Uterus (tissue), 4 donors: ENCODE measurements around the gene EYS. TPM values are rescaled to one million over a fixed set of nuclear protein-coding genes. Genes with fewer than 3 reads are reported as not detected.
"Not testable (repeated sequence)": the region's sequence is repeated elsewhere in the genome, so short reads cannot be mapped to it uniquely, and the experiment has no call there.

Experiments
- DNase-seq, 2 donors: peaks; one replicate each; pipeline ENCODE4 v3.0.0-alpha.2; 2019 to 2020
- H3K27ac ChIP-seq, 2 donors: fragments of 200-600 bp; sonication (generic); 1 replicate in 1 of 2; 2 replicates in 1 of 2; pipeline ENCODE4 v1.5.1; 2016 to 2018
- H3K27me3 ChIP-seq, 2 donors: fragments of 200-600 bp; sonication (generic); one replicate each; pipeline ENCODE4 v1.5.1; 2018 to 2019; ENCODE audit warnings: control low read depth in 1 of 2
- H3K36me3 ChIP-seq, 2 donors: fragments of 200-600 bp; sonication (generic); one replicate each; pipeline ENCODE4 v1.5.1; 2019; ENCODE audit warnings: control low read depth in 1 of 2
- H3K4me1 ChIP-seq, 2 donors: fragments of 200-600 bp; sonication (generic); one replicate each; pipeline ENCODE4 v1.5.1; 2018 to 2019; ENCODE audit warnings: control low read depth in 1 of 2
- H3K4me3 ChIP-seq, 2 donors: fragments of 200-600 bp; sonication (generic); 1 replicate in 1 of 2; 2 replicates in 1 of 2; pipeline ENCODE4 v1.5.1; 2018 to 2019; ENCODE audit warnings: mild to moderate bottlenecking in 1 of 2
- H3K9me3 ChIP-seq, 2 donors: fragments of 200-600 bp; sonication (generic); one replicate each; pipeline ENCODE4 v1.5.1; 2019; ENCODE audit warnings: control low read depth in 1 of 2
- CTCF ChIP-seq, 4 experiments: fragments of 200-600 bp in 2 of 4; fragments of 450-650 bp in 2 of 4; sonication (generic) in 2 of 4; IDR thresholded peaks; one replicate each; pipeline ENCODE4 v1.5.1; 2016 to 2019; ENCODE audit warnings: antibody characterized with exemption in 4 of 4, mild to moderate bottlenecking in 2 of 4, moderate library complexity in 1 of 4
- POLR2A ChIP-seq, 2 donors: fragments of 450-650 bp; IDR thresholded peaks; one replicate each; pipeline ENCODE4 v1.6.1; 2016; ENCODE audit warnings: antibody characterized with exemption in 2 of 2, mild to moderate bottlenecking in 1 of 2, moderate library complexity in 1 of 2
- intact Hi-C: fragments of 100-400 bp; cut with DNase I; formaldehyde crosslinking; loops from one replicate; pipeline ENCODE4 v1.15.1; 2023; ENCODE audit warnings: low total_unique reads
- total RNA-seq, 4 donors: library from RNA; depleted of rRNA in 3 of 4; stranded (reverse); fragments of >200 nt in 3 of 4; gene quantifications; one replicate each; pipeline versions ENCODE4 v1.1.0 to v1.2.4, GENCODE V29; 2014 to 2023
- donor health status: DM: yes; HTN: yes; CAD: no.

EYS gene
- total RNA-seq, 4 donors from 2014 or later: 1.3 TPM; not detected in 3

- Histone ChIP-seq H3K27me3 (no peaks in the 10 kb centered on the region), H3K4me3 (no peak overlapping the region), H3K4me1 (no peaks in the 10 kb centered on the region), H3K9me3 (no peaks in the 10 kb centered on the region), H3K36me3 (no peaks in the 10 kb centered on the region), H3K27ac (peak overlapping the region in 1 of 2 donors; percentile 18)
- TF ChIP-seq CTCF (IDR thresholded peaks at IDR 0.05) (no peak), POLR2A (IDR thresholded peaks at IDR 0.05) (no peak)
- intact Hi-C loops: no loop called here
- no peak for DNase-seq
Measured at GRCh38 chr6:63805345-63805744, 1901.7 kb downstream of the EYS start.

GRCh38 chr6:63804381-63804956 is 1902.6 kb downstream of the EYS start:
- no peaks in the 10 kb centered on the region for H3K36me3 ChIP-seq
- intact Hi-C loops: no loop called here
- DNase-seq: no peak
- no peak overlapping the region for H3K27ac ChIP-seq
- H3K4me1 ChIP-seq: no peaks in the 10 kb centered on the region
- H3K27me3 ChIP-seq: no peaks in the 10 kb centered on the region
- no peak for TF ChIP-seq POLR2A (IDR thresholded peaks at IDR 0.05)
- no peak for TF ChIP-seq CTCF (IDR thresholded peaks at IDR 0.05)
- H3K4me3 ChIP-seq: no peak overlapping the region
- no peaks in the 10 kb centered on the region for H3K9me3 ChIP-seq

- TF ChIP-seq CTCF (IDR thresholded peaks at IDR 0.05): no peak
- TF ChIP-seq POLR2A (IDR thresholded peaks at IDR 0.05): no peak
Measured at GRCh38 chr6:63803371-63803770, 1903.7 kb downstream of the EYS start.

GRCh38 chr6:63802606-63803206 is 1904.3 kb downstream of the EYS start:
- Histone ChIP-seq H3K36me3 (no peaks in the 10 kb centered on the region), H3K4me3 (no peak overlapping the region), H3K4me1 (no peaks in the 10 kb centered on the region), H3K27me3 (no peaks in the 10 kb centered on the region), H3K27ac (no peak overlapping the region), H3K9me3 (no peaks in the 10 kb centered on the region)
- intact Hi-C loops: no loop called here
- DNase-seq: no peak
- TF ChIP-seq POLR2A (IDR thresholded peaks at IDR 0.05): no peak
- TF ChIP-seq CTCF (IDR thresholded peaks at IDR 0.05): peak in 1 of 4 experiments; percentile 14

More at GRCh38 chr6:63803371-63803770, 1903.7 kb downstream of the EYS start:
- H3K36me3 ChIP-seq: no peaks in the 10 kb centered on the region
- H3K9me3 ChIP-seq: no peaks in the 10 kb centered on the region
- no peaks in the 10 kb centered on the region for H3K27me3 ChIP-seq
- no peak overlapping the region for H3K27ac ChIP-seq
- no peak overlapping the region for H3K4me3 ChIP-seq
- no peaks in the 10 kb centered on the region for H3K4me1 ChIP-seq
- no peak for DNase-seq
- intact Hi-C loops: no loop called here

- DNase-seq, H3K9me3 ChIP-seq, intact Hi-C loops, H3K4me1 ChIP-seq, H3K27me3 ChIP-seq, H3K4me3 ChIP-seq, H3K36me3 ChIP-seq, H3K27ac ChIP-seq: not testable (repeated sequence)
Measured at GRCh38 chr6:63800386-63800785, 1906.6 kb downstream of the EYS start.
